Karpas-422 (cell line): ENCODE measurements around the gene R3HDM2. TPM values are rescaled to one million over a fixed set of nuclear protein-coding genes. Genes with fewer than 3 reads are reported as not detected.
A peak's percentile ranks its signal among the peaks of the same experiment; 100 is the strongest.
"Not testable (repeated sequence)": the region's sequence is repeated elsewhere in the genome, so short reads cannot be mapped to it uniquely, and the experiment has no call there.

ENCODE experiments used
- DNase-seq: peaks from one replicate; pipeline ENCODE4 v3.0.0-alpha.2; 2015
- H2AFZ ChIP-seq: fragments of 200-600 bp; sonication (generic); 2 replicates; pipeline ENCODE4 v1.6.1; 2014; ENCODE audit warnings: antibody characterized with exemption, low read length, mixed read lengths
- H3K27ac ChIP-seq: fragments of 200-600 bp; sonication (generic); 2 replicates; pipeline ENCODE4 v1.5.1; 2014; ENCODE audit warnings: mild to moderate bottlenecking, low read length, moderate library complexity
- H3K27me3 ChIP-seq: fragments of 200-600 bp; sonication (generic); 2 replicates; pipeline ENCODE4 v1.6.1; 2014; ENCODE audit warnings: low read length, mixed read lengths
- H3K36me3 ChIP-seq: fragments of 200-600 bp; sonication (generic); 2 replicates; pipeline ENCODE4 v1.6.1; 2014; ENCODE audit warnings: low read length, mixed read lengths; ENCODE audit not compliant: insufficient read depth
- H3K4me1 ChIP-seq: fragments of 200-600 bp; sonication (generic); 2 replicates; pipeline ENCODE4 v1.6.1; 2014; ENCODE audit warnings: mild to moderate bottlenecking, low read length, mixed read lengths
- H3K4me2 ChIP-seq: fragments of 200-600 bp; sonication (generic); 2 replicates; pipeline ENCODE4 v1.6.1; 2014; ENCODE audit warnings: low read length, low read depth, mild to moderate bottlenecking; ENCODE audit not compliant: poor library complexity, severe bottlenecking
- H3K4me3 ChIP-seq: fragments of 200-600 bp; sonication (generic); 2 replicates; pipeline ENCODE4 v1.5.1; 2014; ENCODE audit warnings: mild to moderate bottlenecking, antibody characterized with exemption, low read length, mixed read lengths
- H3K79me2 ChIP-seq: fragments of 200-600 bp; sonication (generic); 2 replicates; pipeline ENCODE4 v1.6.1; 2014; ENCODE audit warnings: mild to moderate bottlenecking, low read length, mixed read lengths
- H3K9ac ChIP-seq: fragments of 200-600 bp; sonication (generic); 2 replicates; pipeline ENCODE4 v1.6.0; 2014; ENCODE audit warnings: low read length
- H3K9me2 ChIP-seq: fragments of 200-600 bp; sonication (generic), shearing (Covaris generic); replicated peaks from 2 replicates; pipeline ENCODE4 v1.6.0; 2014; ENCODE audit warnings: mild to moderate bottlenecking, low read length, moderate library complexity; ENCODE audit not compliant: insufficient read depth
- H3K9me3 ChIP-seq: fragments of 300-700, 200-600 bp; sonication (generic); 2 replicates; pipeline ENCODE4 v1.6.1; 2014; ENCODE audit warnings: low read length, mixed read lengths
- H4K20me1 ChIP-seq: fragments of 200-600 bp; sonication (generic); 2 replicates; pipeline ENCODE4 v1.6.1; 2014; ENCODE audit warnings: mild to moderate bottlenecking, antibody characterized with exemption, low read length, low read depth; ENCODE audit not compliant: insufficient read depth
- total RNA-seq: library from RNA; depleted of rRNA; stranded (reverse); fragments of >200 nt; shearing (Covaris generic); gene quantifications from 2 replicates; pipeline ENCODE4 v1.2.3, GENCODE V29; 2014; ENCODE audit warnings: low replicate concordance

The R3HDM2 gene
- total RNA-seq, 1 experiment from 2014 or later = 39.0 TPM

DNA sequence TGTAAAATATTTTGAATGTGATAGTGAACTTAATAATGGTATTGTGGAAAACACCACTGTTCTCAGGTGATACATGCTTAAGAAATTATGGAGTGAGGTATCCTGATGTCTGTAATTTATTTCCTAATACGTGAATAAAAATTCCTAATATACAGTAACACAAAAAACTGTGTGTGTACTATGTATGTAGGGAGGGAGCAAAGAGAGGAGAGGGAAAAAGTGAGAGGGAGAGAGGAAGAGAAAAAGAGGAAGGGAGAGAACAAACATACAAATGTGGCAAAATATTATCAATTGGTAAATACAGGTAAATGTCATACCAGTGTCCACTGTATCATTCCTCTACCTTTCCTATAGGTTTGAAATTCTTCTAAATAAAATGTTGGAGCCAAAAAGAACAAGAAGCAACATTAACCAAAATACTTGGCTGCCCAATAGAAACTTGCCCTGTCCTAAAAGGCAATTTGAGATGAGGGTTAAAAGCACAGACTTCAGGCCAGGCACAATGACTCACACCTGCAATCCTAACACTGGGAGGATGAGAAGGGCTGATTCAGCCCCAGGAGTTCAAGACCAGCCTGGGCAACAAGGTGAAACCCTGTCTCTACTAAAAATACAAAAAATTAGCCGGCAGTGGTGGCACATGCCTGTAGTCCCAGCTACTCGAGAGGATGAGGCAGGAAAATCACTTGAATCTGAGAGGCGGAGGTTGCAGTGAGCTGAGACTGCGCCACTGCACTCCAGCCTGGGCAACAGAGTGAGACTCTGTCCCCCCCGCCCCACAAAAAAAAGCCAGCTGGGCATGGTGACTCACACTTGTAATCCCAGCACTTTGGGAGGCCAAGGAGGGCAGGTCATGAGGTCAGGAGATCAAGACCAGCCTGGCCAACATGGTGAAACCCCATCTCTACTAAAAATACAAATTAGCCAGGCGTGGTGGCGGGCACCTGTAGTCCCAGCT, 14.5 kb downstream of the R3HDM2 start:
- DNase-seq = no peak
- peak overlapping the region; percentile 12; the same call in 1 of the 2 replicates for H3K27ac ChIP-seq
- no peak overlapping the region for H2AFZ ChIP-seq
- no peaks in the 10 kb centered on the region for H3K36me3 ChIP-seq
- no peak overlapping the region for H3K4me3 ChIP-seq
- peaks cover 80% of the 10 kb centered on the region for H3K79me2 ChIP-seq
- no peak overlapping the region for H3K9ac ChIP-seq
- peak overlapping the region; percentile 48 for H3K4me2 ChIP-seq
- peaks cover 18% of the 10 kb centered on the region for H3K4me1 ChIP-seq
- no peaks in the 10 kb centered on the region for H4K20me1 ChIP-seq
- H3K9me3 ChIP-seq = no peaks in the 10 kb centered on the region
- H3K27me3 ChIP-seq = no peaks in the 10 kb centered on the region
- H3K9me2 ChIP-seq = no peaks in the 10 kb centered on the region

DNA sequence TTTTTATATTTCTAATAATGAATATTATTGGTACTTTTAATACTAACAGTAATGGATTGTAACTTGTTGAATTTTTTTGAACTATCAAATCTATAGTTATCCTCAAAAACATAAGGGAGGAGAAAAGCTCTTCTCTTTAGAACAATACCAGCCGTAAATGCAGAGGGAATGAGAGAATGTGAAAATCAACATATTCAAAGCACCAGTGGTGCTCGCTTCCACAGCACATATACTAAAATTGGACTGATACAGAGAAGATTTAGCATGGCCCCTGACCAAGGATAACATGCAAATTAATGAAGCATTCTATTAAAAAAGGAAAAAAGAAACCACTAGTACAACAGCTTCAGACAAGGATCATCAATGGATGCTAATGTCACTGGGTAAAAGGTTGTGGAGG, 15.8 kb downstream of the R3HDM2 start:
- Histone ChIP-seq H3K9ac (no peak overlapping the region; the same call in 1 of the 2 replicates), H4K20me1 (no peaks in the 10 kb centered on the region), H3K36me3 (no peaks in the 10 kb centered on the region; the same call in 1 of the 2 replicates), H3K27ac (peak overlapping the region; percentile 12; the same call in 1 of the 2 replicates), H3K79me2 (peaks cover 87% of the 10 kb centered on the region), H3K9me3 (no peaks in the 10 kb centered on the region), H3K9me2 (no peaks in the 10 kb centered on the region), H2AFZ (no peak overlapping the region), H3K4me1 (peaks cover 18% of the 10 kb centered on the region), H3K4me3 (0 out of 2 replicates have a peak overlapping the region, but pooled peaks have one; percentile 4), H3K4me2 (peak overlapping the region; percentile 48), H3K27me3 (no peaks in the 10 kb centered on the region)
- DNase-seq = no peak

DNA sequence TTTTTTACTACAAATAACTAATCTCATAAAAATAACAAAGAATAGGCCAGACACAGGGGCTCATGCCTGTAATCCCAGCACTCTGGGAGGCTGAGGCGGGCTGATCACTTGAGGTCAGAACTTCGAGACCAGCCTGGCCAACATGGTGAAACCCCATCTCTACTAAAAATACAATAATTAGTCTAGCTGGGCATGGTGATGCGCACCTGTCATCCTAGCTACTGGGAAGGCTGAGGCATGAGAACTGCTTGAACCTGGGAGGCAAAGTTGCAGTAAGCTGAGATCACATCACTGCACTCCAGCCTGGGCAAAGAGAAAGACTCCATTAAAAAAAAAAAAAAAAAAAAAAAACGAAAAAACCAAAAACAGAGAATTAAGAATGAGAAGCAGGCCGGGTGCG, 16.7 kb downstream of the R3HDM2 start:
- not testable (repeated sequence) for H3K9ac ChIP-seq, DNase-seq, H3K9me2 ChIP-seq, H2AFZ ChIP-seq, H3K36me3 ChIP-seq, H3K27me3 ChIP-seq, H3K4me3 ChIP-seq, H3K27ac ChIP-seq, H3K4me2 ChIP-seq, H3K9me3 ChIP-seq, H4K20me1 ChIP-seq
- Histone ChIP-seq H3K4me1 (peaks cover 18% of the 10 kb centered on the region), H3K79me2 (peaks cover 87% of the 10 kb centered on the region)

DNA sequence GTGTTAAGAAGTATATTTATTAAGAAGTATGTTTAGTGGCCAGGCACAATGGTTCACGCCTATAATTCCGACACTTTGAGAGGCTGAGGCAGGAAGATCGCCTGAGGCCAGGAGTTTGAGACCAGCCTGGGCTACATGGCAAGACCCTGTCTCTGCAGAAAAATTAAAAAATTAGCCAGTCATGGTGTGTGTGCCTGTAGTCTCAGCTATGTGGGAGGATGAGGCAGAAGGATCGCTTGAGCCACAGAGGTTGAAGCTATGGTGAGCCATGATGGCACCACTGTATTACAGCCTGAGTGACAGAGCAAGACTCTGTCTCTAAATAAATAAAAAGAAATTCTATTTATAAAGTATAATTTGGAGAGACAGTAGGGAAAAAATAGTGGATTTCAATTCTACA, 20.3 kb downstream of the R3HDM2 start:
- Histone ChIP-seq H4K20me1 (no peaks in the 10 kb centered on the region), H3K79me2 (peaks cover 88% of the 10 kb centered on the region), H3K4me2 (no peak overlapping the region), H3K4me3 (no peak overlapping the region), H3K27ac (no peak overlapping the region), H2AFZ (no peak overlapping the region), H3K27me3 (no peaks in the 10 kb centered on the region), H3K36me3 (no peaks in the 10 kb centered on the region; the same call in 1 of the 2 replicates), H3K9ac (no peak overlapping the region), H3K4me1 (peaks cover 8% of the 10 kb centered on the region), H3K9me2 (no peaks in the 10 kb centered on the region), H3K9me3 (no peaks in the 10 kb centered on the region)
- DNase-seq = no peak

DNA sequence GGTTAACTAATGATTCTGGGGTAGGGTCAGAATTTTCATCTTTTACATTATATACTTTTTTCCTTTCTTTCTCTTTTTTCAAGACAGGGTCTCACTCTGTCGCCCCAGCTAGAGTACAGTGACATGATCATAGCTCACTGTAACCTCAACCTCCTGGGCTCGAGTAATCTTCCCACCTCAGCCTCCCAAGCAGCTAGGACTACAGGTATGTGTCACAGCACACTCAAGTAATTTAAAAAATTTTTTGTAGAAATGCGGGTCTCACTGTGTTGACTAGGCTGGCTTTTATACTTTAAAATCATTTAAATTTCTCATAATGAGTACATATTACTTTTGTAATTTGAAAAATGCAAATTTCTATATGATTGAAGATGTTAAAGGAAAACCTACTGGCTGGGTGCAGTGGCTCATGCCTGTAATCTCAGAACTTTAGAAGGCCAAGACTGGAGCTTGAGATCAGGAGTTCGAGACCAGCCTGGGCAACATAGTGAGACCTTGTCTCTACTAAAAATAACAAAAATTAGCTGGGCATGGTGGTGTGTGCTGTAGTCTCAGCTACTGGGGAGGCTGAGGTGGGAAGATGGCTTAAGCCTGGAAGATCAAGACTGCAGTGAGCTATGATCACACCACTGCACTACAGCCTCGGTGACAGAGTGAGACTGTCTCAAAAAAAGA, 25.7 kb downstream of the R3HDM2 start:
- no peak overlapping the region for H3K9ac ChIP-seq
- no peak overlapping the region for H3K27ac ChIP-seq
- H3K4me2 ChIP-seq = no peak overlapping the region
- no peak overlapping the region for H3K4me3 ChIP-seq
- peaks cover 69% of the 10 kb centered on the region for H3K79me2 ChIP-seq
- no peaks in the 10 kb centered on the region for H4K20me1 ChIP-seq
- no peaks in the 10 kb centered on the region for H3K9me2 ChIP-seq
- no peaks in the 10 kb centered on the region for H3K4me1 ChIP-seq
- H3K27me3 ChIP-seq = no peaks in the 10 kb centered on the region
- H3K36me3 ChIP-seq = no peaks in the 10 kb centered on the region
- H3K9me3 ChIP-seq = no peaks in the 10 kb centered on the region
- no peak overlapping the region for H2AFZ ChIP-seq
- no peak for DNase-seq

DNA sequence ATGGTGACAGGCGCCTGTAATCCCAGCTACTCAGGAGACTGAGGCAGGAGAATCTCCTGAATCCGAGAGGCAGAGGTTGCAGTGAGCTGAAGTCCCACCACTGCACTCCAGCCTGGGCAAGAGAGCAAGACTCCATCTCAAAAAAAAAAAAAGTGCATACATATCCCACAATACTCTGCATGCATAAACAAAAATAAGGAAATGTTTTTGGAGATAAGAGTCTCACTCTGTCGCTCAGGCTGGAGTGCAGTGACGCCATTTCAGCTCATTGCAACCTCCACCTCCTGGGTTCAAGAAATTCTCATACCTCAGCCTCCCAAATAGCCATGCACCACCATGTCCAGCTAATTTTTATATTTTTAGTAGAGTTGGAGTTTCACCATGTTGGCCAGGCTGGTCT, 28.7 kb downstream of the R3HDM2 start:
- not testable (repeated sequence) for H3K4me2 ChIP-seq

DNA sequence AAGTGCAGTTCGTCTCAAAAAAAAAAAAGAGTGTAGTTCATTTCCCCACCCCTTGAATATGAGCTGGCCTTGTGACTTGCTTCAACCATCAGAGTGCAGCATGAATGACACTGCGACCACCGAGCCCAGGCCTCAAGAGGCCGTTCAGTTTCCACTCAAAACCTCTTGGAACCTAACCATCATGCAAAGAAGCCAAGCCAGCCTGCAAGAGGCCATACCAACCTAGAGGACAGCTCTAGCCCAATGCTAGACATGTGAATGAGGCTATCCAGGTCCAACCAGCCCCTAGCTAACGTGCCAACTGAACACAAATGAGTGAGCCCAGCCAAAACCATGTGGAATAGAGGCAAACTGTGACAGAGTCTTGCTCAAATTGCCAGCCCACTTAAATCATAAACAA, 29.7 kb downstream of the R3HDM2 start:
- H3K4me2 ChIP-seq = no peak overlapping the region
- no peaks in the 10 kb centered on the region for H3K36me3 ChIP-seq
- H3K9me2 ChIP-seq = no peaks in the 10 kb centered on the region
- peaks cover 58% of the 10 kb centered on the region for H3K79me2 ChIP-seq
- no peak overlapping the region for H3K4me3 ChIP-seq
- no peak overlapping the region for H2AFZ ChIP-seq
- no peaks in the 10 kb centered on the region for H3K9me3 ChIP-seq
- H4K20me1 ChIP-seq = no peaks in the 10 kb centered on the region
- DNase-seq = no peak
- H3K4me1 ChIP-seq = no peaks in the 10 kb centered on the region
- H3K27ac ChIP-seq = no peak overlapping the region
- no peak overlapping the region for H3K9ac ChIP-seq
- H3K27me3 ChIP-seq = no peaks in the 10 kb centered on the region

More for the DNA sequence above, 28.7 kb downstream of the R3HDM2 start:
- not testable (repeated sequence) for H3K9ac ChIP-seq, H3K27ac ChIP-seq, H3K4me3 ChIP-seq, DNase-seq, H3K27me3 ChIP-seq, H3K36me3 ChIP-seq, H3K9me3 ChIP-seq, H3K9me2 ChIP-seq, H2AFZ ChIP-seq, H3K4me1 ChIP-seq, H4K20me1 ChIP-seq
- H3K79me2 ChIP-seq = peaks cover 63% of the 10 kb centered on the region

DNA sequence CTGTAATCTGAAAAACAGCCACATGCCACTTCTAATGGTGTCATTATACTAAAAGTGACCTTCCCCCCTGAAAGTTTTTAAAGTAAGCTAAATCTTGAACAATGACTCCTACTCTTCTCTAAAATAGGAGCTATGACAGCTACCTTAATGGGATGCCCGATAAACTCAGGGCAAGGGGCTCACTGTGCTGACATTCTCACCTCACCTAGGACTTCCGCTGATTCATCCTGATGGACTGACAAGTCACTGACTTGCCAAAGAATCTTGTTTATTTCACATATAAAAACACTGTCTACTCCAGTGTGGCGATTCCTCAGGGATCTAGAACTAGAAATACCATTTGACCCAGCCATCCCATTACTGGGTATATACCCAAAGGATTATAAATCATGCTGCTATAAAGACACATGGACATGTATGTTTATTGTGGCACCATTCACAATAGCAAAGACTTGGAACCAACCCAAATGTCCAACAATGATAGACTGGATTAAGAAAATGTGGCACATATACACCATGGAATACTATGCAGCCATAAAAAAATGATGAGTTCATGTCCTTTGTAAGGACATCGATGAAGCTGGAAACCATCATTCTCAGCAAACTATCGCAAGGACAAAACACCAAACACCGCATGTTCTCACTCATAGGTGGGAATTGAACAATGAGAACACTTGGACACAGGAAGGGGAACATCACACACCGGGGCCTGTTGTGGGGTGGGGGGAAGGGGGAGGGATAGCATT, 31.0 kb downstream of the R3HDM2 start:
- not testable (repeated sequence) for H3K27ac ChIP-seq, H4K20me1 ChIP-seq, H3K36me3 ChIP-seq, H3K4me3 ChIP-seq, H3K9me3 ChIP-seq, H3K9ac ChIP-seq, H3K27me3 ChIP-seq, H3K4me1 ChIP-seq, H2AFZ ChIP-seq, DNase-seq, H3K4me2 ChIP-seq, H3K9me2 ChIP-seq
- peaks cover 55% of the 10 kb centered on the region for H3K79me2 ChIP-seq
